OCI-LY1 (cell line): ENCODE data around the gene ANO2.

Experiments
- EZH2 ChIP-seq: fragments of 200-600 bp; sonication (generic), shearing (Covaris generic); IDR thresholded peaks from 2 replicates; pipeline ENCODE4 v1.8.0; 2017; ENCODE audit warnings: borderline replicate concordance, mixed run types, mild to moderate bottlenecking, antibody characterized with exemption, low read length, moderate library complexity, mixed read lengths
- TF ChIP-seq, protein P1 (sequence below): fragments of 200-600 bp; sonication (generic), shearing (Covaris generic); IDR thresholded peaks from 2 replicates; pipeline ENCODE4 v1.5.1; 2017; ENCODE audit warnings: mild to moderate bottlenecking, antibody characterized with exemption, low read length, moderate library complexity, mixed read lengths

DNA sequence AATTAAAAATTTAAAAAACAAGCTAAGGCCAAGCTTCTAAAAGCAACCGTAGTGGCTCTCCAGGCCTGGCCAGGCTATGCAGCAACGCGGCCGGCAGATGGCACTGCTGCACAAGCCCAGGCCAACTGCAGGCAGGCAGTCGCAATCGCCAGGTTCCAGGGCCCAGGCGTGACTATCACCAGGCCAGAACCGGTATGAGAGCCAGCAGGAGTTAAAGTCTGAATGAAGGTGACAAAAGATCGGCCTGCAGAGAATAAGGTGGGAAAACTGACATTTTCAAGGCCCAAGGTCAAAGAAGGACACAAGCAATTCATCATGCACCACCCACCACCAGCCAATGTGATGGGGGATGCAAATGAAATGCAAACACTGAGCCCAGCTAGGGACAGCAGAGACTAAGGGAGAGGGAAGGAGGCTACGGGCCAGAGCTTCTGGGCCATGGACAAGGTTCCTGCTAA, 43.6 kb upstream of the ANO2 start:
- TF ChIP-seq, protein P1, sequence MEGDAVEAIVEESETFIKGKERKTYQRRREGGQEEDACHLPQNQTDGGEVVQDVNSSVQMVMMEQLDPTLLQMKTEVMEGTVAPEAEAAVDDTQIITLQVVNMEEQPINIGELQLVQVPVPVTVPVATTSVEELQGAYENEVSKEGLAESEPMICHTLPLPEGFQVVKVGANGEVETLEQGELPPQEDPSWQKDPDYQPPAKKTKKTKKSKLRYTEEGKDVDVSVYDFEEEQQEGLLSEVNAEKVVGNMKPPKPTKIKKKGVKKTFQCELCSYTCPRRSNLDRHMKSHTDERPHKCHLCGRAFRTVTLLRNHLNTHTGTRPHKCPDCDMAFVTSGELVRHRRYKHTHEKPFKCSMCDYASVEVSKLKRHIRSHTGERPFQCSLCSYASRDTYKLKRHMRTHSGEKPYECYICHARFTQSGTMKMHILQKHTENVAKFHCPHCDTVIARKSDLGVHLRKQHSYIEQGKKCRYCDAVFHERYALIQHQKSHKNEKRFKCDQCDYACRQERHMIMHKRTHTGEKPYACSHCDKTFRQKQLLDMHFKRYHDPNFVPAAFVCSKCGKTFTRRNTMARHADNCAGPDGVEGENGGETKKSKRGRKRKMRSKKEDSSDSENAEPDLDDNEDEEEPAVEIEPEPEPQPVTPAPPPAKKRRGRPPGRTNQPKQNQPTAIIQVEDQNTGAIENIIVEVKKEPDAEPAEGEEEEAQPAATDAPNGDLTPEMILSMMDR: peak; percentile 97
- TF ChIP-seq EZH2: no peak
